Osteocyte (in vitro differentiated cells): ENCODE measurements around the gene OR5B21. TPM values are rescaled to one million over a fixed set of nuclear protein-coding genes. Genes with fewer than 3 reads are reported as not detected.

ENCODE experiments used
- DNase-seq: peaks from one replicate; pipeline ENCODE4 v3.0.0; 2021; ENCODE audit warnings: mixed read lengths; ENCODE audit not compliant: unreplicated experiment; ENCODE audit errors: extremely low spot score
- H3K27ac Mint-ChIP-seq: one replicate; pipeline ENCODE4 v1.8.0; 2021; ENCODE audit warnings: mild to moderate bottlenecking, mixed read lengths; ENCODE audit not compliant: unreplicated experiment
- H3K27me3 Mint-ChIP-seq: one replicate; pipeline ENCODE4 v1.8.0; 2021; ENCODE audit warnings: mixed read lengths; ENCODE audit not compliant: unreplicated experiment
- H3K36me3 Mint-ChIP-seq: one replicate; pipeline ENCODE4 v1.8.0; 2021; ENCODE audit warnings: mixed read lengths; ENCODE audit not compliant: unreplicated experiment
- H3K4me1 Mint-ChIP-seq: one replicate; pipeline ENCODE4 v1.8.0; 2021; ENCODE audit warnings: mixed read lengths; ENCODE audit not compliant: unreplicated experiment
- H3K4me3 Mint-ChIP-seq: one replicate; pipeline ENCODE4 v1.8.0; 2021; ENCODE audit warnings: mild to moderate bottlenecking, moderate library complexity, mixed read lengths; ENCODE audit not compliant: unreplicated experiment
- H3K9me3 Mint-ChIP-seq: one replicate; pipeline ENCODE4 v1.8.0; 2021; ENCODE audit warnings: mixed read lengths; ENCODE audit not compliant: unreplicated experiment
- total RNA-seq: library from RNA; stranded (reverse); gene quantifications from 2 replicates; pipeline ENCODE4 v1.2.1, GENCODE V29; 2021
- TF ChIP-seq, protein P1 (sequence below): fragments of 200-600 bp; sonication (generic); IDR thresholded peaks from 2 replicates; pipeline ENCODE4 v1.5.0; 2021; ENCODE audit warnings: antibody characterized with exemption, mild to moderate bottlenecking, moderate library complexity

OR5B21 gene
- total RNA-seq, 1 donor from 2014 or later, result not detected

DNA sequence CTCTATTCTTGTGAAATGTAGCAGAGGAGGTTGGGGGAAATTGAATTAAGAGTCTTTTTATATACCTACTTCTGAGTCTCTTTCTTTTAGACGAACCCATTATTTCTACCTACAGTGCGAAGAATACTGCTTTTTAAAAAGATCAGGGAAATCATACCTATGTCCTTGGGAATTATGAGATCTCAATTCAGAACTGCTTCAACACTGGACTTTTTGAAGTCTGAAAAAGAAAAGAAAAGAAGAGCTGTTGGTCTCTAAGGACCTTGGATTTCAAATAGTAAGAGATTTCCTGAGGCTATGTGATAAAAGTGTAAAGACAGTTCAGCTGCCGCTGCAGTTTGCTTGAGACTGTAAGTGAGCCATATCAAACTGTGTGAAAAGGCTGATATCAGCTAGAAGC lies 3.7 kb upstream of the OR5B21 start:
- Mint-ChIP-seq H3K4me3 (no peak overlapping the region), H3K27ac (no peak overlapping the region), H3K9me3 (no peaks in the 10 kb centered on the region), H3K36me3 (no peaks in the 10 kb centered on the region), H3K4me1 (no peaks in the 10 kb centered on the region), H3K27me3 (peaks cover 48% of the 10 kb centered on the region)
- DNase-seq, result no peak
- TF ChIP-seq, protein P1, sequence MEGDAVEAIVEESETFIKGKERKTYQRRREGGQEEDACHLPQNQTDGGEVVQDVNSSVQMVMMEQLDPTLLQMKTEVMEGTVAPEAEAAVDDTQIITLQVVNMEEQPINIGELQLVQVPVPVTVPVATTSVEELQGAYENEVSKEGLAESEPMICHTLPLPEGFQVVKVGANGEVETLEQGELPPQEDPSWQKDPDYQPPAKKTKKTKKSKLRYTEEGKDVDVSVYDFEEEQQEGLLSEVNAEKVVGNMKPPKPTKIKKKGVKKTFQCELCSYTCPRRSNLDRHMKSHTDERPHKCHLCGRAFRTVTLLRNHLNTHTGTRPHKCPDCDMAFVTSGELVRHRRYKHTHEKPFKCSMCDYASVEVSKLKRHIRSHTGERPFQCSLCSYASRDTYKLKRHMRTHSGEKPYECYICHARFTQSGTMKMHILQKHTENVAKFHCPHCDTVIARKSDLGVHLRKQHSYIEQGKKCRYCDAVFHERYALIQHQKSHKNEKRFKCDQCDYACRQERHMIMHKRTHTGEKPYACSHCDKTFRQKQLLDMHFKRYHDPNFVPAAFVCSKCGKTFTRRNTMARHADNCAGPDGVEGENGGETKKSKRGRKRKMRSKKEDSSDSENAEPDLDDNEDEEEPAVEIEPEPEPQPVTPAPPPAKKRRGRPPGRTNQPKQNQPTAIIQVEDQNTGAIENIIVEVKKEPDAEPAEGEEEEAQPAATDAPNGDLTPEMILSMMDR, result no peak

DNA sequence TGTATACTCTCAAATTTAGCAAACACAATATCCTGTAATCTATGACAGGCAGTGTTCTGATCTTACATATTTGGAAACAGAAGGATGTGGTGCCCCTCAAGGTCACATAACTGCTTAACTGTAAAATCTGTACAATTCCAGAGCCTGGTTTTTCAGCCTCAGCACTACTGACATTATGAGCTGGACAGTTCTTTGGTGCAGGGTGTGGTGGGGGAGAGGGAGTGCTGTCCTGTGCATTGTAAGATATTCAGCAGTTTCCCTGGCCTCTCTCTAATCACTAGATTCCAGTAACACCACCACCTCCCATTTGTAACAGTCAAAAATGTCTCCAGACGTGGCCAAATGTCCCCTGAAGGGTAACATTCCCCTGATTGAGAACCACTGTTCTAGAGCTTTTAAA lies 1.8 kb upstream of the OR5B21 start:
- H3K36me3 Mint-ChIP-seq, result no peaks in the 10 kb centered on the region
- H3K4me1 Mint-ChIP-seq, result no peaks in the 10 kb centered on the region
- no peak overlapping the region for H3K27ac Mint-ChIP-seq
- H3K9me3 Mint-ChIP-seq, result no peaks in the 10 kb centered on the region
- H3K4me3 Mint-ChIP-seq, result no peak overlapping the region
- H3K27me3 Mint-ChIP-seq, result peaks cover 43% of the 10 kb centered on the region
- no peak for DNase-seq
- TF ChIP-seq, protein P1, result no peak

GRCh38 chr11:58508814-58509213 lies 909 bp upstream of the OR5B21 start:
- Mint-ChIP-seq H3K27ac (no peak overlapping the region), H3K4me1 (no peaks in the 10 kb centered on the region), H3K4me3 (no peak overlapping the region), H3K9me3 (no peaks in the 10 kb centered on the region), H3K36me3 (no peaks in the 10 kb centered on the region), H3K27me3 (peaks cover 50% of the 10 kb centered on the region)
- TF ChIP-seq, protein P1, result no peak
- DNase-seq, result no peak

DNA sequence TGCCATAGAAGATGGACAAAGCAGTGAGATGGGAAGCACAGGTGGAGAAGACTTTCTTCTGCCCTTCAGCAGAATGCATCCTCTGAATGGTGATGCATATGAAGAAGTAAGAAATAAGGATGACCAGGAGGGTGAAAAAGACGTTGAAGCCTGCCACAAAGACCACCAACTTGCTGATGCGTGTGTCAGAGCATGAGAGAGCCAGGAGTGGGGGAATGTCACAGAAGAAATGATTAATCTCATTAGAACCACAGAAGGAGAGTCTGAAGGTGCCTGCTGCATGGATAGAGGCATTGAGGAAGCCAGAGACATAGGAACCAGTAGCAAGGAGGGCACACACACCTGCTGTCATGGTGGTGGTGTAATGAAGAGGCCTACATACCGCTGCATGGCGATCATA lies 550 bp downstream of the OR5B21 start:
- Mint-ChIP-seq H3K27me3 (peaks cover 55% of the 10 kb centered on the region), H3K36me3 (no peaks in the 10 kb centered on the region), H3K9me3 (no peaks in the 10 kb centered on the region), H3K4me3 (no peak overlapping the region), H3K4me1 (no peaks in the 10 kb centered on the region), H3K27ac (no peak overlapping the region)
- DNase-seq, result no peak
- TF ChIP-seq, protein P1, result no peak

GRCh38 chr11:58506935-58507334 lies 970 bp downstream of the OR5B21 start:
- no peaks in the 10 kb centered on the region for H3K9me3 Mint-ChIP-seq

More at GRCh38 chr11:58506935-58507334, 970 bp downstream of the OR5B21 start:
- H3K27me3 Mint-ChIP-seq, result peaks cover 56% of the 10 kb centered on the region
- H3K4me3 Mint-ChIP-seq, result no peak overlapping the region
- H3K36me3 Mint-ChIP-seq, result no peaks in the 10 kb centered on the region
- no peaks in the 10 kb centered on the region for H3K4me1 Mint-ChIP-seq
- H3K27ac Mint-ChIP-seq, result no peak overlapping the region
- DNase-seq, result no peak
- TF ChIP-seq, protein P1, result no peak
